Glutamatergic neuron (in vitro differentiated cells): ENCODE results near the gene PIK3C3. TPM values are rescaled to one million over a fixed set of nuclear protein-coding genes. Genes with fewer than 3 reads are reported as not detected.

ENCODE experiments used
- DNase-seq: peaks from one replicate; pipeline ENCODE4 v3.0.0; 2022
- H3K27ac Mint-ChIP-seq: one replicate; pipeline ENCODE4 v1.8.0; 2020; ENCODE audit warnings: mild to moderate bottlenecking, mixed read lengths, inconsistent platforms; ENCODE audit not compliant: unreplicated experiment
- H3K27me3 Mint-ChIP-seq: one replicate; pipeline ENCODE4 v1.8.0; 2020; ENCODE audit warnings: mild to moderate bottlenecking, moderate library complexity, mixed read lengths, inconsistent platforms; ENCODE audit not compliant: unreplicated experiment
- H3K36me3 Mint-ChIP-seq: one replicate; pipeline ENCODE4 v1.8.0; 2020; ENCODE audit warnings: mild to moderate bottlenecking, mixed read lengths, inconsistent platforms; ENCODE audit not compliant: unreplicated experiment
- H3K4me1 Mint-ChIP-seq: one replicate; pipeline ENCODE4 v1.8.0; 2020; ENCODE audit warnings: mild to moderate bottlenecking, low read depth, mixed read lengths, inconsistent platforms; ENCODE audit not compliant: unreplicated experiment
- H3K4me3 Mint-ChIP-seq: one replicate; pipeline ENCODE4 v1.8.0; 2020; ENCODE audit warnings: mild to moderate bottlenecking, mixed read lengths, inconsistent platforms; ENCODE audit not compliant: unreplicated experiment
- H3K9me3 Mint-ChIP-seq: one replicate; pipeline ENCODE4 v1.8.0; 2020; ENCODE audit warnings: mild to moderate bottlenecking, moderate library complexity, mixed read lengths, inconsistent platforms; ENCODE audit not compliant: unreplicated experiment
- CTCF ChIP-seq: fragments of 200-600 bp; sonication (generic); IDR thresholded peaks from one replicate; pipeline ENCODE4 v1.5.0; 2021; ENCODE audit not compliant: partially characterized antibody, unreplicated experiment
- total RNA-seq: library from RNA; stranded (reverse); fragmentation: NEBNext Ultra II Directional; extraction: Animal tissue kit (Norgen Biotek cat#: 25700); gene quantifications from one replicate; pipeline ENCODE4 v1.2.1, GENCODE V29; 2021; ENCODE audit not compliant: unreplicated experiment

The PIK3C3 gene
- total RNA-seq, 1 donor from 2014 or later, result 74.6 TPM

GRCh38 chr18:42095732-42096377 is 140.8 kb downstream of the PIK3C3 start:
- Mint-ChIP-seq H3K27ac (no peak overlapping the region), H3K4me1 (no peaks in the 10 kb centered on the region), H3K36me3 (no peaks in the 10 kb centered on the region), H3K27me3 (peaks cover 3% of the 10 kb centered on the region), H3K4me3 (no peak overlapping the region), H3K9me3 (no peaks in the 10 kb centered on the region)
- TF ChIP-seq CTCF, result no peak
- DNase-seq, result no peak

GRCh38 chr18:42100248-42100647 is 145.2 kb downstream of the PIK3C3 start:
- no peaks in the 10 kb centered on the region for H3K4me1 Mint-ChIP-seq
- DNase-seq, result no peak
- no peak overlapping the region for H3K27ac Mint-ChIP-seq
- no peaks in the 10 kb centered on the region for H3K27me3 Mint-ChIP-seq
- TF ChIP-seq CTCF, result no peak
- no peaks in the 10 kb centered on the region for H3K36me3 Mint-ChIP-seq
- H3K4me3 Mint-ChIP-seq, result no peak overlapping the region
- H3K9me3 Mint-ChIP-seq, result no peaks in the 10 kb centered on the region

- DNase-seq, result no peak
- H3K9me3 Mint-ChIP-seq, result no peaks in the 10 kb centered on the region
- H3K4me3 Mint-ChIP-seq, result no peak overlapping the region
- no peak overlapping the region for H3K27ac Mint-ChIP-seq
- H3K27me3 Mint-ChIP-seq, result no peaks in the 10 kb centered on the region
- no peaks in the 10 kb centered on the region for H3K36me3 Mint-ChIP-seq
- no peak for TF ChIP-seq CTCF
- no peaks in the 10 kb centered on the region for H3K4me1 Mint-ChIP-seq
These were observed 145.9 kb downstream of the PIK3C3 start for GRCh38 chr18:42100911-42101310.

- H3K27ac Mint-ChIP-seq, result no peak overlapping the region
- peaks cover 10% of the 10 kb centered on the region for H3K4me1 Mint-ChIP-seq
- no peak overlapping the region for H3K4me3 Mint-ChIP-seq
- TF ChIP-seq CTCF, result no peak
- H3K9me3 Mint-ChIP-seq, result peaks cover 4% of the 10 kb centered on the region
- no peaks in the 10 kb centered on the region for H3K36me3 Mint-ChIP-seq
- no peak for DNase-seq
- no peaks in the 10 kb centered on the region for H3K27me3 Mint-ChIP-seq
These were observed 150.4 kb downstream of the PIK3C3 start for GRCh38 chr18:42105394-42105793.

- Mint-ChIP-seq H3K4me1 (peaks cover 10% of the 10 kb centered on the region), H3K27ac (peak overlapping the region; percentile 71), H3K9me3 (peaks cover 4% of the 10 kb centered on the region), H3K27me3 (no peaks in the 10 kb centered on the region), H3K4me3 (peak overlapping the region; percentile 51), H3K36me3 (no peaks in the 10 kb centered on the region)
- DNase-seq, result no peak
- no peak for TF ChIP-seq CTCF
These were observed 151.8 kb downstream of the PIK3C3 start for GRCh38 chr18:42106784-42107183.
